Ovary (tissue), 3 donors: ENCODE data around the gene AP2A2.

Experiments
- EP300 ChIP-seq: sonication (generic); formaldehyde crosslinking; IDR thresholded peaks from one replicate; pipeline ENCODE4 v1.6.1; 2017; ENCODE audit warnings: antibody characterized with exemption
- POLR2A ChIP-seq: fragments of 450-650 bp; IDR thresholded peaks from one replicate; pipeline ENCODE4 v1.6.1; 2017; ENCODE audit warnings: antibody characterized with exemption, mild to moderate bottlenecking, moderate library complexity
- TF ChIP-seq, protein P1 (sequence below), 3 donors: fragments of 450-650 bp in 2 of 3; fragments of 200-600 bp in 1 of 3; IDR thresholded peaks; one replicate each; pipeline versions ENCODE4 v1.5.1 to v1.8.0; 2016 to 2022; ENCODE audit warnings: antibody characterized with exemption in 3 of 3, mild to moderate bottlenecking in 1 of 3
- donor health status: DM: no; HTN: no; CAD: no.

DNA sequence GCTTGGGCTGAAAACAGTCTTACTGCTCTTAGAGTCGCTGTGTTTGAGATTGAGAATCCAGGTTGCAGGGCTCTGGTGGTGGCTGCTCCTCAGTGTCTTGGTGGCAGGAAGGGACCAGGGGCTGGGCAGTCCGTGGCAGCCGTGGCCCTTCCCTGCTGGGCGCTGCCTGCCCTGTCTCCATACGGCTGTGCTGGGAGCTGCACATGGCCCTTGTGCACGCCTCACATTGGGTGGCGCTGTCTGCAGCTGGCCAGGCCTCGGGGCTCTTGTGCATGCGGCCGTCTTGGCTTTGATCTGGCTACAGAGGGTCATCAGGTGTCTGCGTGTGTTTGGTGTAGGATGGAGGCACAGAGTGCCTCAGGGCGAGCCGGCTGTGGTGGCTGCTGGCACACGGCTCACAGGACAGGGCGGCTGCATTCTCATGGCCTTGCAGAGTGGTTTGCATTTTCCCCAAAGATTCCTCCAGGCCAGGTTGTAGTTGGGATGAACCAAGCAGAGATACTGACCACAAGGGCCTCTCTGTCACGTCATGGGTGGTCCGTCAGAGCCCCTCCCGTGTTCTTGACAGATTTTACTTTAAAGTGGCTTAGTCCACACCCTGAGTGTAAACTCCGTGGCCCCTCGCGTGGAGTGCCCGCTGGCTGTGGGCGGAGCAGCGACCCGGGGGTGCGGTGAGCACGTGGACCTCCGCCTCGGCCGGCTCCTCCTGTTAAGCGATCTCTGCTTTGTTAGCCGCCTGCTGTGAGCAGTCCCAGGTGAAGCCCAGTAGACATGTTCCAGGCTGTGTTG, 76.1 kb downstream of the AP2A2 start:
- TF ChIP-seq, protein P1, sequence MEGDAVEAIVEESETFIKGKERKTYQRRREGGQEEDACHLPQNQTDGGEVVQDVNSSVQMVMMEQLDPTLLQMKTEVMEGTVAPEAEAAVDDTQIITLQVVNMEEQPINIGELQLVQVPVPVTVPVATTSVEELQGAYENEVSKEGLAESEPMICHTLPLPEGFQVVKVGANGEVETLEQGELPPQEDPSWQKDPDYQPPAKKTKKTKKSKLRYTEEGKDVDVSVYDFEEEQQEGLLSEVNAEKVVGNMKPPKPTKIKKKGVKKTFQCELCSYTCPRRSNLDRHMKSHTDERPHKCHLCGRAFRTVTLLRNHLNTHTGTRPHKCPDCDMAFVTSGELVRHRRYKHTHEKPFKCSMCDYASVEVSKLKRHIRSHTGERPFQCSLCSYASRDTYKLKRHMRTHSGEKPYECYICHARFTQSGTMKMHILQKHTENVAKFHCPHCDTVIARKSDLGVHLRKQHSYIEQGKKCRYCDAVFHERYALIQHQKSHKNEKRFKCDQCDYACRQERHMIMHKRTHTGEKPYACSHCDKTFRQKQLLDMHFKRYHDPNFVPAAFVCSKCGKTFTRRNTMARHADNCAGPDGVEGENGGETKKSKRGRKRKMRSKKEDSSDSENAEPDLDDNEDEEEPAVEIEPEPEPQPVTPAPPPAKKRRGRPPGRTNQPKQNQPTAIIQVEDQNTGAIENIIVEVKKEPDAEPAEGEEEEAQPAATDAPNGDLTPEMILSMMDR (IDR thresholded peaks at IDR 0.05), result no peak
- no peak for TF ChIP-seq POLR2A
- TF ChIP-seq EP300, result no peak
